Kidney epithelial cell (primary cell): ENCODE measurements around the gene CAVIN3. TPM values are rescaled to one million over a fixed set of nuclear protein-coding genes. Genes with fewer than 3 reads are reported as not detected.
"Not testable (repeated sequence)": the region's sequence is repeated elsewhere in the genome, so short reads cannot be mapped to it uniquely, and the experiment has no call there.

Source experiments
- DNase-seq: peaks from one replicate; pipeline ENCODE4 v3.0.0-alpha.2; 2010; ENCODE audit warnings: low read depth
- H3K27me3 ChIP-seq: 2 replicates; pipeline ENCODE4 v1.6.0; 2011; ENCODE audit warnings: low read length; ENCODE audit not compliant: control insufficient read depth, insufficient read depth
- H3K36me3 ChIP-seq: 2 replicates; pipeline ENCODE4 v1.5.1; 2011; ENCODE audit warnings: low read length; ENCODE audit not compliant: control insufficient read depth, insufficient read depth
- H3K4me3 ChIP-seq: 2 replicates; pipeline ENCODE4 v1.5.1; 2011; ENCODE audit warnings: low read depth, mild to moderate bottlenecking, control low read depth, low read length
- CTCF ChIP-seq: IDR thresholded peaks from 2 replicates; pipeline ENCODE4 v1.5.1; 2011; ENCODE audit warnings: mild to moderate bottlenecking, moderate library complexity, low read length, control low read depth, inconsistent platforms; ENCODE audit not compliant: insufficient read depth, poor library complexity, severe bottlenecking
- total RNA-seq: library from RNA; depleted of rRNA; stranded (reverse); fragments of >200 nt; gene quantifications from 2 replicates; pipeline ENCODE4 v1.2.3, GENCODE V29; 2015

CAVIN3 gene
- total RNA-seq, 1 donor from 2014 or later: 93.7 TPM

- no peaks in the 10 kb centered on the region for H3K27me3 ChIP-seq
- TF ChIP-seq CTCF: no peak
- DNase-seq: no peak
- no peaks in the 10 kb centered on the region for H3K36me3 ChIP-seq
- H3K4me3 ChIP-seq: no peak overlapping the region
These were observed 20.0 kb downstream of the CAVIN3 start for GRCh38 chr11:6300325-6300724.

GRCh38 chr11:6298605-6299004 is 21.7 kb downstream of the CAVIN3 start:
- Histone ChIP-seq H3K27me3 (no peaks in the 10 kb centered on the region), H3K4me3 (no peak overlapping the region), H3K36me3 (no peaks in the 10 kb centered on the region)
- no peak for DNase-seq
- TF ChIP-seq CTCF: peak; percentile 86

GRCh38 chr11:6297831-6298230 is 22.5 kb downstream of the CAVIN3 start:
- H3K27me3 ChIP-seq: no peaks in the 10 kb centered on the region
- no peaks in the 10 kb centered on the region for H3K36me3 ChIP-seq
- no peak for DNase-seq
- H3K4me3 ChIP-seq: no peak overlapping the region
- peak; percentile 58 for TF ChIP-seq CTCF

- Histone ChIP-seq H3K27me3 (no peaks in the 10 kb centered on the region), H3K36me3 (no peaks in the 10 kb centered on the region), H3K4me3 (no peak overlapping the region)
- TF ChIP-seq CTCF: no peak
- no peak for DNase-seq
These were observed 35.3 kb downstream of the CAVIN3 start for GRCh38 chr11:6285019-6285418.

GRCh38 chr11:6284250-6284649 is 36.1 kb downstream of the CAVIN3 start:
- no peak for TF ChIP-seq CTCF
- Histone ChIP-seq H3K27me3 (no peaks in the 10 kb centered on the region), H3K36me3 (no peaks in the 10 kb centered on the region), H3K4me3 (no peak overlapping the region)
- DNase-seq: no peak

GRCh38 chr11:6283453-6284023 is 36.8 kb downstream of the CAVIN3 start:
- no peak for TF ChIP-seq CTCF
- Histone ChIP-seq H3K36me3 (no peaks in the 10 kb centered on the region), H3K27me3 (no peaks in the 10 kb centered on the region), H3K4me3 (no peak overlapping the region)
- DNase-seq: no peak

- H3K27me3 ChIP-seq, H3K36me3 ChIP-seq, DNase-seq, H3K4me3 ChIP-seq: not testable (repeated sequence)
These were observed 39.5 kb downstream of the CAVIN3 start for GRCh38 chr11:6280809-6281208.
